Measurements from ENCODE around the gene GMCL1.

- TF ChIP-seq CTCF (IDR thresholded peaks at IDR 0.05; ENCODE audit: low read length) (no peak), EZH2 (IDR thresholded peaks at IDR 0.05; ENCODE audit: borderline replicate concordance, low read length) (no peak)
These were observed 88.4 kb downstream of the GMCL1 start for GRCh38 chr2:69917852-69918251.
